H9 (cell line): ENCODE measurements around the gene CALHM3. TPM values are rescaled to one million over a fixed set of nuclear protein-coding genes. Genes with fewer than 3 reads are reported as not detected.

ENCODE experiments used
- DNase-seq: peaks from one replicate; pipeline ENCODE4 v3.0.0-alpha.2; 2017
- H2AFZ ChIP-seq: one replicate; pipeline ENCODE4 v1.6.1; 2013; ENCODE audit warnings: mild to moderate bottlenecking, low read length, control low read depth, moderate library complexity
- H2AK5ac ChIP-seq: 2 replicates; pipeline ENCODE4 v1.6.1; 2013; ENCODE audit warnings: low read length, control low read depth, mixed read lengths; ENCODE audit not compliant: insufficient read length
- H2BK120ac ChIP-seq: one replicate; pipeline ENCODE4 v1.6.1; 2013; ENCODE audit warnings: low read depth, mild to moderate bottlenecking, low read length, control low read depth, inconsistent platforms; ENCODE audit not compliant: poor library complexity, severe bottlenecking
- H2BK12ac ChIP-seq: 2 replicates; pipeline ENCODE4 v1.6.1; 2013; ENCODE audit warnings: low read length, control low read depth, mixed read lengths, low read depth; ENCODE audit not compliant: insufficient read length
- H2BK15ac ChIP-seq: 2 replicates; pipeline ENCODE4 v1.6.1; 2013; ENCODE audit warnings: low read depth, low read length, control low read depth
- H2BK20ac ChIP-seq: one replicate; pipeline ENCODE4 v1.6.1; 2013; ENCODE audit warnings: low read depth, mild to moderate bottlenecking, low read length, control low read depth, inconsistent platforms; ENCODE audit not compliant: poor library complexity, severe bottlenecking
- H2BK5ac ChIP-seq: 2 replicates; pipeline ENCODE4 v1.6.1; 2013; ENCODE audit warnings: low read length, control low read depth, mixed read lengths; ENCODE audit not compliant: insufficient read length
- H3K14ac ChIP-seq: 2 replicates; pipeline ENCODE4 v1.6.1; 2013; ENCODE audit warnings: low read length, control low read depth; ENCODE audit not compliant: insufficient read depth
- H3K18ac ChIP-seq: 2 replicates; pipeline ENCODE4 v1.6.1; 2013; ENCODE audit warnings: low read depth, mild to moderate bottlenecking, mixed read lengths, low read length, control low read depth; ENCODE audit not compliant: insufficient read length
- H3K23ac ChIP-seq: 2 replicates; pipeline ENCODE4 v1.6.1; 2013; ENCODE audit warnings: low read length, control low read depth, mixed read lengths, low read depth; ENCODE audit not compliant: insufficient read length
- H3K23me2 ChIP-seq: 2 replicates; pipeline ENCODE4 v1.6.1; 2013; ENCODE audit warnings: low read depth, mild to moderate bottlenecking, mixed read lengths, low read length, control low read depth; ENCODE audit not compliant: insufficient read length, poor library complexity, severe bottlenecking
- H3K27ac ChIP-seq: 2 replicates; pipeline ENCODE4 v1.5.1; 2013; ENCODE audit warnings: low read length, control low read depth, mixed read lengths, low read depth; ENCODE audit not compliant: insufficient read length
- H3K27me3 ChIP-seq: 2 replicates; pipeline ENCODE4 v1.6.1; 2013; ENCODE audit warnings: low read length, control low read depth, inconsistent platforms; ENCODE audit not compliant: insufficient read depth
- H3K4ac ChIP-seq: 2 replicates; pipeline ENCODE4 v1.6.1; 2013; ENCODE audit warnings: low read depth, mild to moderate bottlenecking, control low read depth, inconsistent platforms, low read length, moderate library complexity
- H3K4me1 ChIP-seq: 2 replicates; pipeline ENCODE4 v1.6.1; 2013; ENCODE audit warnings: low read length, control low read depth, inconsistent platforms; ENCODE audit not compliant: insufficient read depth
- H3K4me2 ChIP-seq: 2 replicates; pipeline ENCODE4 v1.6.1; 2013; ENCODE audit warnings: low read length, control low read depth, mixed read lengths; ENCODE audit not compliant: insufficient read length, insufficient read depth
- H3K56ac ChIP-seq: 2 replicates; pipeline ENCODE4 v1.6.1; 2013; ENCODE audit warnings: low read depth, mild to moderate bottlenecking, mixed read lengths, low read length, control low read depth; ENCODE audit not compliant: insufficient read length
- H3K79me1 ChIP-seq: 2 replicates; pipeline ENCODE4 v1.6.1; 2013; ENCODE audit warnings: low read depth, mild to moderate bottlenecking, moderate library complexity, low read length, control low read depth, inconsistent platforms; ENCODE audit not compliant: insufficient read depth, poor library complexity, severe bottlenecking
- H3K79me2 ChIP-seq: 2 replicates; pipeline ENCODE4 v1.6.1; 2013; ENCODE audit warnings: low read length, control low read depth, inconsistent platforms; ENCODE audit not compliant: insufficient read depth
- H3K9ac ChIP-seq: 2 replicates; pipeline ENCODE4 v1.6.1; 2013; ENCODE audit warnings: low read length, control low read depth, mixed read lengths; ENCODE audit not compliant: insufficient read length; ENCODE audit errors: extremely low read depth
- H3K9me3 ChIP-seq: one replicate; pipeline ENCODE4 v1.6.1; 2013; ENCODE audit warnings: low read depth, low read length, inconsistent platforms; ENCODE audit not compliant: control insufficient read depth
- H3T11ph ChIP-seq: one replicate; pipeline ENCODE4 v1.6.1; 2013; ENCODE audit warnings: mild to moderate bottlenecking, low read length, control low read depth, inconsistent platforms
- H4K20me1 ChIP-seq: one replicate; pipeline ENCODE4 v1.6.1; 2013; ENCODE audit not compliant: control insufficient read depth, insufficient read length, insufficient read depth
- H4K5ac ChIP-seq: 2 replicates; pipeline ENCODE4 v1.6.1; 2013; ENCODE audit warnings: low read depth, mild to moderate bottlenecking, mixed read lengths, low read length, control low read depth; ENCODE audit not compliant: insufficient read length
- H4K8ac ChIP-seq: replicated peaks from 2 replicates; pipeline ENCODE4 v1.6.1; 2013; ENCODE audit warnings: low read length, control low read depth, mixed read lengths, low read depth; ENCODE audit not compliant: insufficient read length
- H4K91ac ChIP-seq: 2 replicates; pipeline ENCODE4 v1.6.1; 2013; ENCODE audit warnings: low read depth, mild to moderate bottlenecking, moderate library complexity, mixed read lengths, low read length, control low read depth; ENCODE audit not compliant: insufficient read length
- H3K27ac Mint-ChIP-seq, 3 experiments: 2 replicates in 2 of 3; 3 replicates in 1 of 3; pipeline ENCODE4 v1.8.0; 2020 to 2021; ENCODE audit warnings: mixed read lengths in 3 of 3, mild to moderate bottlenecking in 1 of 3, moderate library complexity in 1 of 3
- H3K27me3 Mint-ChIP-seq: 2 replicates; pipeline ENCODE4 v1.8.0; 2021; ENCODE audit warnings: low read depth, mild to moderate bottlenecking, moderate library complexity, mixed read lengths
- H3K36me3 Mint-ChIP-seq, 3 experiments: 2 replicates in 2 of 3; 3 replicates in 1 of 3; pipeline ENCODE4 v1.8.0; 2020 to 2021; ENCODE audit warnings: low read depth in 3 of 3, mixed read lengths in 3 of 3; ENCODE audit not compliant: insufficient read depth in 1 of 3
- H3K4me1 Mint-ChIP-seq, 2 experiments: 2 replicates each; pipeline ENCODE4 v1.8.0; 2020; ENCODE audit warnings: mixed read lengths in 2 of 2
- H3K4me3 Mint-ChIP-seq, 2 experiments: 2 replicates in 1 of 2; 3 replicates in 1 of 2; pipeline ENCODE4 v1.8.0; 2020 to 2021; ENCODE audit warnings: mild to moderate bottlenecking in 2 of 2, mixed read lengths in 2 of 2, moderate library complexity in 1 of 2
- H3K9me3 Mint-ChIP-seq, 2 experiments: 2 replicates in 1 of 2; 3 replicates in 1 of 2; pipeline ENCODE4 v1.8.0; 2020; ENCODE audit warnings: mild to moderate bottlenecking in 2 of 2, mixed read lengths in 2 of 2, moderate library complexity in 1 of 2
- WGBS: extraction: QIAGEN DNeasy Blood & Tissue Kit; methylation state at CpG from one replicate; pipeline ENCODE4 v1.1.7; 2013; ENCODE audit warnings: missing lambda C conversion rate, low lambda C conversion rate, mixed read lengths; ENCODE audit not compliant: insufficient read length; ENCODE audit errors: extremely low coverage; 5-methylcytosine and 5-hydroxymethylcytosine counted together
- total RNA-seq: library from RNA; stranded (reverse); gene quantifications from 2 replicates; pipeline ENCODE4 v1.2.1, GENCODE V29; 2021
- TF ChIP-seq, protein P1 (sequence below): fragments of 200-600 bp; sonication (generic); conservative IDR thresholded peaks from 3 replicates; pipeline ENCODE4 v1.8.0; 2021; ENCODE audit warnings: antibody characterized with exemption, mild to moderate bottlenecking

Gene CALHM3
- total RNA-seq, 1 experiment from 2014 or later, result not detected

DNA sequence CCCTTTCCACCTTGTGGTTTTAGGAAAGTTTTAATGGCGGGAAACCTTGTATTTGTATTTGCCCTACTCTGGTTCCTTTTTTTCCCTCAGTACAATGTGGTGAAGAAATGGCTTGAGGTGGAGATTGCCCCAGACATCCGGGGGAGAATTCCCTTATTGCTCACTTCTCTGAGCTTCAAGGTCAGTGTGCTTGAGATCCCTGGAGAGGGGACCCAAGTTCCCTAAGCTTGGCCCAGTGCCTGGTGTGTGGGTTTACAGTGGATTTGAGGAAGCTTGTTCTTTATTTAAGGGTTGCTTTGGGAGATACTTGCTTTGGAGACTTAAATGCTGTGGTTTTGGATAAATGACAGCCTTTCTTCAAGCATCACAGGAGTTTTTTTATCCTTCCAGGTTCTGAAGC, 45.2 kb downstream of the CALHM3 start:
- Histone ChIP-seq H3K27me3 (no peaks in the 10 kb centered on the region), H4K91ac (no peak overlapping the region), H3K9ac (no peak overlapping the region), H3K4me2 (no peak overlapping the region), H3K18ac (no peak overlapping the region), H3K4me1 (no peaks in the 10 kb centered on the region), H3K56ac (no peak overlapping the region), H2BK5ac (no peak overlapping the region), H3K79me1 (no peaks in the 10 kb centered on the region), H2BK120ac (no peak overlapping the region), H3K4ac (no peak overlapping the region), H2AFZ (no peak overlapping the region), H3K27ac (no peak overlapping the region), H2AK5ac (no peak overlapping the region), H4K5ac (no peak overlapping the region), H3K23ac (no peak overlapping the region), H2BK15ac (no peak overlapping the region), H2BK20ac (no peak overlapping the region), H4K8ac (no peak overlapping the region), H3K14ac (no peak overlapping the region), H4K20me1 (no peaks in the 10 kb centered on the region), H3K9me3 (no peaks in the 10 kb centered on the region), H3T11ph (no peak overlapping the region), H3K79me2 (no peaks in the 10 kb centered on the region; the same call in 1 of the 2 replicates), H2BK12ac (no peak overlapping the region), H3K23me2 (no peaks in the 10 kb centered on the region)
- no peak for DNase-seq
- Mint-ChIP-seq H3K27ac (no peak overlapping the region), H3K27me3 (no peaks in the 10 kb centered on the region), H3K4me3 (no peak overlapping the region), H3K36me3 (peaks cover 42 to 95% (median 79%) of the 10 kb centered on the region in 3 experiments), H3K9me3 (no peaks in the 10 kb centered on the region), H3K4me1 (no peaks in the 10 kb centered on the region)
- no CpG with 5 or more reads among the region's 2 CpGs for WGBS
- TF ChIP-seq, protein P1, sequence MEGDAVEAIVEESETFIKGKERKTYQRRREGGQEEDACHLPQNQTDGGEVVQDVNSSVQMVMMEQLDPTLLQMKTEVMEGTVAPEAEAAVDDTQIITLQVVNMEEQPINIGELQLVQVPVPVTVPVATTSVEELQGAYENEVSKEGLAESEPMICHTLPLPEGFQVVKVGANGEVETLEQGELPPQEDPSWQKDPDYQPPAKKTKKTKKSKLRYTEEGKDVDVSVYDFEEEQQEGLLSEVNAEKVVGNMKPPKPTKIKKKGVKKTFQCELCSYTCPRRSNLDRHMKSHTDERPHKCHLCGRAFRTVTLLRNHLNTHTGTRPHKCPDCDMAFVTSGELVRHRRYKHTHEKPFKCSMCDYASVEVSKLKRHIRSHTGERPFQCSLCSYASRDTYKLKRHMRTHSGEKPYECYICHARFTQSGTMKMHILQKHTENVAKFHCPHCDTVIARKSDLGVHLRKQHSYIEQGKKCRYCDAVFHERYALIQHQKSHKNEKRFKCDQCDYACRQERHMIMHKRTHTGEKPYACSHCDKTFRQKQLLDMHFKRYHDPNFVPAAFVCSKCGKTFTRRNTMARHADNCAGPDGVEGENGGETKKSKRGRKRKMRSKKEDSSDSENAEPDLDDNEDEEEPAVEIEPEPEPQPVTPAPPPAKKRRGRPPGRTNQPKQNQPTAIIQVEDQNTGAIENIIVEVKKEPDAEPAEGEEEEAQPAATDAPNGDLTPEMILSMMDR, result no peak
